Measurements from ENCODE around the gene BCL7A. TPM values are rescaled to one million over a fixed set of nuclear protein-coding genes. Genes with fewer than 3 reads are reported as not detected.
"Not testable (repeated sequence)": the region's sequence is repeated elsewhere in the genome, so short reads cannot be mapped to it uniquely, and the experiment has no call there.

The BCL7A gene
- total RNA-seq, 1 experiment from 2014 or later = 31.6 TPM

DNA sequence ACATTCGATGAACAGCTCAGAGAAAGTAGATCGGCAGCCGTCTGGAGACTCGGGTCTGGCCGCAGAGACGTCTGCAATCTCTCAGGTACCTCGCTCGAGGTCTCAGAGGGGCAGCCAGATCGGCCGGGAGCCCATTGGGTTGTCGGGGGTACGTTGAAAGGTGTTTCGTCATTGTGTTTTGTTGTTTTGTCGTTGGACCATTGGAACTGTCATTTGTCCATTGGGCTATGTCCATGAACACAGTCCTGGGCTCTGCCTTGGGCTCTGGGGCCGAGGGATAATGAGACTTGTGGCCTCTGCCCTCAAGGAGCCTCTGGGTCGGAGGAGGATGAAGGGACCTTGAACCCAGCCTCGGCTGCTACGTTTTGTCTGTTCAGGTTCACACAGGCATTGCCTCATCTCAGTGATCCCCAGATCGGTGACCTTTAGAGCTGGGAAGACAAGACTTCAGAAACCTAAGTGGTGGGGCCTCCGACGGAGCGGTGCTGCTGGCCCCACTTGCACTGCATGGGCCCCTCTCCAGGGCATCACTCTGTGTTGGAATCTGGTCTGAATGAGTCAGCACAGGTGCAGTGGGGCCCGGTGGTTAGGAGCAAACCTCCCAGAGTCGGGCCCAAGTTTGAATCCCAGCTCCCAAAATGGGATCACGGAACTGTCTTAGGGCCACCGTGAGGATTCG lies 33.3 kb downstream of the BCL7A start:
- Histone ChIP-seq H3K9ac (ENCODE audit: low read length) (no peak overlapping the region), H3K9me3 (ENCODE audit: low read length) (no peaks in the 10 kb centered on the region), H3K9me2 (replicated peaks; ENCODE audit: low read length) (no peaks in the 10 kb centered on the region), H3K27me3 (ENCODE audit: low read length) (no peaks in the 10 kb centered on the region), H3K27ac (ENCODE audit: low read length) (no peak overlapping the region), H3K36me3 (ENCODE audit: low read depth, low read length) (peaks cover 31% of the 10 kb centered on the region), H2AFZ (ENCODE audit: low read length) (no peak overlapping the region), H3K4me3 (ENCODE audit: low read length) (no peak overlapping the region), H3K4me2 (ENCODE audit: low read length) (no peak overlapping the region), H3F3A (ENCODE audit: low read length, unreplicated experiment) (no peaks in the 10 kb centered on the region), H3K4me1 (ENCODE audit: insufficient read depth, low read length) (no peaks in the 10 kb centered on the region), H4K20me1 (ENCODE audit: low read length) (no peaks in the 10 kb centered on the region), H3K79me2 (ENCODE audit: low read length) (no peaks in the 10 kb centered on the region)
- ChIA-PET CTCF (interaction anchor here (0.8 to 1.0 kb wide), 2 partner anchors 8 to 68 kb away, joined by 5 read pairs; no protein-coding TSS in a partner anchor), POLR2A (ENCODE audit: unreplicated experiment) (no interaction called here)
- DNase-seq (no peak), ATAC-seq (no peak)
- intact Hi-C loops (cut with micrococcal nuclease) = loop anchor here (1.0 kb wide), 3 partner anchors 68 to 136 kb away; no protein-coding TSS in a partner anchor
- BruUV-seq (replicated peaks) = no TSS peak
- TF ChIP-seq EZH2phosphoT487 (IDR thresholded peaks at IDR 0.05; ENCODE audit: borderline replicate concordance, low read length) = no peak

GRCh38 chr12:122056406-122056805 lies 34.7 kb downstream of the BCL7A start:
- H3K36me3 ChIP-seq (ENCODE audit: low read depth, low read length) = peaks cover 38% of the 10 kb centered on the region
- H3K4me2 ChIP-seq (ENCODE audit: low read length); H3K27me3 ChIP-seq (ENCODE audit: low read length); H3K4me3 ChIP-seq (ENCODE audit: low read length); H3K79me2 ChIP-seq (ENCODE audit: low read length); H3K27ac ChIP-seq (ENCODE audit: low read length); H3K9me3 ChIP-seq (ENCODE audit: low read length); H3F3A ChIP-seq (ENCODE audit: low read length, unreplicated experiment); H3K4me1 ChIP-seq (ENCODE audit: insufficient read depth, low read length); CTCF ChIA-PET; H3K9ac ChIP-seq (ENCODE audit: low read length); H3K9me2 ChIP-seq (replicated peaks; ENCODE audit: low read length); POLR2A ChIA-PET (ENCODE audit: unreplicated experiment); ATAC-seq; BruUV-seq (replicated peaks); DNase-seq; intact Hi-C loops (cut with micrococcal nuclease); H2AFZ ChIP-seq (ENCODE audit: low read length); H4K20me1 ChIP-seq (ENCODE audit: low read length): not testable (repeated sequence)

DNA sequence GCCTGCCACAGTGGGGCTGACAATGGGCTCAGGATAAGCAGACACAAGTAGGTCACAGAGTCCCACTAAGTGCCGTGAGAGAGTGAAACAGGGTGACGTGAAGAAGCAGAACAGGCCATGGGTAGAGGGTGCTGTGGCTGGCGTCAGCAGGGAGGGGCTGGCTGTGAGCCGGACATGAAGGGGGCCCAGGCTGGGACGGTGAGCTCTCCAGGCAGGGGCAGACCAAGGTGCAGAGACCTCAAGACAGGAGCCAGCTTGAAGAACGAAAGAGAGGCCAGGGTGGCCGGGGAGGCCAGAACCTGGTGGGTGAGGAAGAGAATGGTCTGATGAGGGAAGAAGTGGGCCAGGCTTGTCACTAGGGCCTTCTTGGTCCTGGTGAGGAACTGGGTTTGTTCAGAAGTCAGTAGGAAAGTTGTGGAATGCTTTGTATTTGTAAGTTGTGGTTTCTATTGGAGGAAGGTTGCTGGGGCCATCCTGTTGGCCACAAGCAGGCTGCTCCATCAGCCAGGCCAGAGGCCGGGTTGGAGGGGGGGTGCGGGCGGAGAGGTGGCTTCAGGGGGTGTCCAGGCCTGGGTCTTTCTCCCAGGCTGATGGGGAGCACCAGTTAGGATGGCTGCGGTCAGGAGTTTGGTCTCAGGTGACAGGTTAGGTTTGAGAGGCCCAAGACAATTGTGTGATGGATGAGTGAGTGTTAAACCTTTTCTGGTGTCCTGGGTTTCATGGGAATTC lies 35.5 kb downstream of the BCL7A start:
- no peak for DNase-seq
- Histone ChIP-seq H4K20me1 (ENCODE audit: low read length) (no peaks in the 10 kb centered on the region), H3K4me3 (ENCODE audit: low read length) (no peak overlapping the region), H3K9me2 (replicated peaks; ENCODE audit: low read length) (no peaks in the 10 kb centered on the region), H3K9me3 (ENCODE audit: low read length) (no peaks in the 10 kb centered on the region), H3K4me1 (ENCODE audit: insufficient read depth, low read length) (peaks cover 6% of the 10 kb centered on the region), H3F3A (ENCODE audit: low read length, unreplicated experiment) (peaks cover 4% of the 10 kb centered on the region), H3K27me3 (ENCODE audit: low read length) (no peaks in the 10 kb centered on the region), H3K36me3 (ENCODE audit: low read depth, low read length) (peaks cover 38% of the 10 kb centered on the region), H3K79me2 (ENCODE audit: low read length) (no peaks in the 10 kb centered on the region), H3K27ac (ENCODE audit: low read length) (no peak overlapping the region), H3K9ac (ENCODE audit: low read length) (no peak overlapping the region), H3K4me2 (ENCODE audit: low read length) (no peak overlapping the region), H2AFZ (ENCODE audit: low read length) (no peak overlapping the region)
- no peak for ATAC-seq
- TF ChIP-seq EZH2phosphoT487 (IDR thresholded peaks at IDR 0.05; ENCODE audit: borderline replicate concordance, low read length) = no peak
- TF ChIP-seq CTCF (conservative IDR thresholded peaks at IDR 0.05; ENCODE audit: low read depth, low read length) = no peak
- no peak for TF ChIP-seq EZH2 (IDR thresholded peaks at IDR 0.05; ENCODE audit: low read length, unreplicated experiment)
- BruUV-seq (replicated peaks) = no TSS peak
- ChIA-PET CTCF (no interaction called here), POLR2A (ENCODE audit: unreplicated experiment) (no interaction called here)
- intact Hi-C loops (cut with micrococcal nuclease) = no loop called here
